ENCODE data around the gene MVD.

MVD gene

DNA sequence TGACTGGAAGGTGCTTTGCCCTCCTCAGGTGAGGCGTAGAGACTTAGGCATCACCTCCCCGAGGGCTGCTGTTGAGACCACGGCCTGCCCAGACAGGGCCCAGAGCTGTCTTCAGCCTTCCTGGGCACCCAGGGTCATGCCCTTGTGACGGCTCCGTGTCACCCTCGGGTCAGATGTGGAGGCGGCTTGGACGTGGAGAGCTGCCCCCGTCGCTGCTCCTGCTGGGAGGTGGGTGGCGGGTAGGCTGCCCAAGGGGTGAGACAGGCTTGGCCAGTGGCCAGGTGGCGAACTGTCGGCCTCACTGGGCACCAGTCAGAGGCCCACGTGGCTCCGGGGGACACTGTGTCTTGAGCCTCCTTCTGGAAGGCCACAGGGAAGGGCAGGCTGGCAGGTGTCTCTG is 32.3 kb upstream of the MVD start:
- no peak overlapping the region for H3K4me3 ChIP-seq (ENCODE audit: low read depth, low read length)
- TF ChIP-seq, protein P1, sequence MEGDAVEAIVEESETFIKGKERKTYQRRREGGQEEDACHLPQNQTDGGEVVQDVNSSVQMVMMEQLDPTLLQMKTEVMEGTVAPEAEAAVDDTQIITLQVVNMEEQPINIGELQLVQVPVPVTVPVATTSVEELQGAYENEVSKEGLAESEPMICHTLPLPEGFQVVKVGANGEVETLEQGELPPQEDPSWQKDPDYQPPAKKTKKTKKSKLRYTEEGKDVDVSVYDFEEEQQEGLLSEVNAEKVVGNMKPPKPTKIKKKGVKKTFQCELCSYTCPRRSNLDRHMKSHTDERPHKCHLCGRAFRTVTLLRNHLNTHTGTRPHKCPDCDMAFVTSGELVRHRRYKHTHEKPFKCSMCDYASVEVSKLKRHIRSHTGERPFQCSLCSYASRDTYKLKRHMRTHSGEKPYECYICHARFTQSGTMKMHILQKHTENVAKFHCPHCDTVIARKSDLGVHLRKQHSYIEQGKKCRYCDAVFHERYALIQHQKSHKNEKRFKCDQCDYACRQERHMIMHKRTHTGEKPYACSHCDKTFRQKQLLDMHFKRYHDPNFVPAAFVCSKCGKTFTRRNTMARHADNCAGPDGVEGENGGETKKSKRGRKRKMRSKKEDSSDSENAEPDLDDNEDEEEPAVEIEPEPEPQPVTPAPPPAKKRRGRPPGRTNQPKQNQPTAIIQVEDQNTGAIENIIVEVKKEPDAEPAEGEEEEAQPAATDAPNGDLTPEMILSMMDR (IDR thresholded peaks at IDR 0.05; ENCODE audit: low read depth, low read length): no peak

DNA sequence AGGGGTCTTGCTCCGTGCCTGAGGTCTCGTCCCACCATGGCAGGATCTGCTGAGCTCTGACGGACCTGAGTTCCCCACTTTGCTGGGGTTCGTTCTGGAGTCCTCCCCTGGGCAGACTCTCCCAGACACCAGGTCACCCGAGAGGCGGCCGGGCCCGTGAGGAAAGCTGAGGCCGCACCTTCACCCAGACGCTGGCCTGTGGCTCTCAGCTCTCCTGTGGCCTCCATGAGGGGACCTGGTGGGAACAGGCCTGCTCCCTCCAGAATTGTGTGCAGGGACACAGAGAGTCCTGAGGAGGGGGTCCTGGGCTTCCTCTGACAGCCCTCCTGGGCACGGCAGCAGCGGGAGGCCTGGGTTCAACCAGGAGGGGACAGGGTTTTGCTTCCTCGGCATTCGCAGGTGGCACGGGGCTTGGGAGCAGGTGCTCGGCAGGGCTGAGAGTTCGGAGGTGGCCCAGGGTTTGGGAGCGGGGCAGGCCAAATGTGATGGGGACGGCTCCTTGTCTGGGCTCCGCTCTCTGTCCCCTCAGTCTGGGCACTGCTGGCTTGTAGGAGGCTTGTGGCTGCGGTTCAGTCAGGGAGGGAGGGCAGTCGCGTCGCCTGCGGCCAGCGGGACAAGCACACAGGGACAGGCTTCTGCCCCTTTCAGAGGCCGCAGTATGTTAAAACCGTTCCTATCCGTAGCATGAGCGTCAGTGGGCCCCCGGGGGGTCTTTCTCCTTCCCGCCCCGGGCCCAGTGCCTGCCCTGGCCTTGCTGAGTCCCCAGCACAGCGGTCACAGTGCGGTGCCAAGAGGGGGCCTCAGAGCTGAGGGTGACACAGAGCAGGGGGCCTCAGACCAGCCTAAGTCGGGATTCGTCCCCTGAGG is 31.6 kb upstream of the MVD start:
- TF ChIP-seq, protein P1 (IDR thresholded peaks at IDR 0.05; ENCODE audit: low read depth, low read length): no peak
- no peak overlapping the region for H3K4me3 ChIP-seq (ENCODE audit: low read depth, low read length)

DNA sequence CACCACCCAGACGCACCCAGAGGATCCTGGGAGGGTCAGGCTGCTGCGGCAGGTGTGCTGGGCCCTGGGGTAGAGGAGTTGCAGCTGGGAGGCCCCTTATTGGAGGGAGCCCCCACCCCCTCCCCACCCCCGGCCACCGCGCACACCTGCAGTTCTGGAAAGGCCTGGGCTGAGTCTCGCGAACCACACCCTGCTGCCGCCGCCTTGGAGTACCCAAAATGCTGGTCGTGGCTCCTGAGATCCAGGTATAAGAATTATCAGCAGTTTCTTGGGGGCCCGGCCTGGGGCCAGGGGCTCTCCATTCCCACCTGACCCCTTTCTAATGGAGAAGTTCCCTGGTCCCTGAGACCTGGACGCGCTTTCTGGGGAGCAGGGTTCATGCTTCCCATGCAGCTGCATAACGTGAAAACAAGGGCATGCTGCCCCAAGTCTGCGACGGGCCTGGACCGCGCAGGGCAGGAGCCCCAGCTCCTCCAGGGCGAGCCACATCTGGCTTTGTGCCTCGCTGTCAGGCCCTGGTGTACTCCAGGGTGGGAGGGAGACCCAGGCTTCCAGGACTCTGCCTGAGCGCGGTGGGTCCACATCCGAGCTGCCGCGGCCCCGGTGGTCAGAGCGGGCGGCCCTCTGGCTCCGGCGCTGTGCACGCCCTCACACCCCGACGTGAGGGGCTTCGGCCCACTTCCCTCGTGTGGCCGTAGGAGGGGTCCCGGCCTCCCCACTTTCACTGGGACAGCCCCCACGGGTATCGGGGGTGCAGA is 30.7 kb upstream of the MVD start:
- TF ChIP-seq, protein P1 (IDR thresholded peaks at IDR 0.05; ENCODE audit: low read depth, low read length): no peak
- H3K4me3 ChIP-seq (ENCODE audit: low read depth, low read length): no peak overlapping the region

DNA sequence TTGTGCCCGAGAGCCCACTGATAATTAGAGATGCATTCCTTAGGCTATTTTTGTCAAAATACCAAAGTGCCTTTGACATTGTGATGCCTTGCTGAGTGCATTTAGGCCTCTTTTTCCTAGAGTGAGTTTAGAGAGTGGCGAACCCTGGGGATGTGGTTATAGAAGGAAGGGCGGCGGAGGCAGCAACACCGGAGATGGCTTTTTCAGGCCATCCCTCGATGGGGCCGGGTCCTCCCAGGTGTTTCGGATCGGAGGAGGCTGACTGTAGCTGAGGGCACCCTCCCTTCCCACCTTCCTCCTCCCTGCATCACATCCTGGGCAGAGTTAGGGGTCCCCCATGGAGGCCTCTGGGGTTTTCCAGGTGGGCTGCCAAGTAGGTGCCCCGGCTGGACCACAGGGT is 30.0 kb upstream of the MVD start:
- H3K4me3 ChIP-seq (ENCODE audit: low read depth, low read length): no peak overlapping the region
- TF ChIP-seq, protein P1 (IDR thresholded peaks at IDR 0.05; ENCODE audit: low read depth, low read length): no peak

DNA sequence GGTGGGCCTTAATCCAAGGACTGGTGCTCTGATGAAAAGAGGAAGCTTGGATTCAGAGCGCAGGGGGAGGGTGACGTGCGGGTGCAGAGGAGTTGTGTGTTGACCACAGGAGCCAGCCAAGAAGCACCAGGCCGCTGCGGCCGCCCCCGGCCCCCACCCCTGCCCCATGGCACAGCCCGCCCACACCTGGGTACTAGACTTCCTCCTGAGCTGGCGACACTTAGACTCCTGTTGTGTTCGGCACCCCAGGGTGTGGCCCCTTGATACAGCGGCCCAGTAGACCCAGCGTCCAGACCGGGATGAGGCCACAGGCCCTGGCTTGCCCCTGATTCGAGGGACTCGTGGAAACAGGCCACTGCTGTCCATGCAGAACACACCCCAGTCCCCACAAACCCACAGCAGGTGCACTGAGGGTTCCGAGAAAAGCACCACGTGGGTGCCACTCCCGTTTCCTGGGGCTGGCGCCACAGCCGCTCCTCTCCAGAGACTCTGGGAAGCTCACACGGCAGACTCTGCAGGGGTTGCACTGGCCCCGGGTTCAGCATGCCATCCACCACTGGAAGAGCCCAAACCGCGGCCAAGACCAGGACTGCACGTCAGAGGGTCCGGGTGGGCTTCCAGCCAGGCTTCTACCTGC is 29.2 kb upstream of the MVD start:
- TF ChIP-seq, protein P1 (IDR thresholded peaks at IDR 0.05; ENCODE audit: low read depth, low read length): no peak

DNA sequence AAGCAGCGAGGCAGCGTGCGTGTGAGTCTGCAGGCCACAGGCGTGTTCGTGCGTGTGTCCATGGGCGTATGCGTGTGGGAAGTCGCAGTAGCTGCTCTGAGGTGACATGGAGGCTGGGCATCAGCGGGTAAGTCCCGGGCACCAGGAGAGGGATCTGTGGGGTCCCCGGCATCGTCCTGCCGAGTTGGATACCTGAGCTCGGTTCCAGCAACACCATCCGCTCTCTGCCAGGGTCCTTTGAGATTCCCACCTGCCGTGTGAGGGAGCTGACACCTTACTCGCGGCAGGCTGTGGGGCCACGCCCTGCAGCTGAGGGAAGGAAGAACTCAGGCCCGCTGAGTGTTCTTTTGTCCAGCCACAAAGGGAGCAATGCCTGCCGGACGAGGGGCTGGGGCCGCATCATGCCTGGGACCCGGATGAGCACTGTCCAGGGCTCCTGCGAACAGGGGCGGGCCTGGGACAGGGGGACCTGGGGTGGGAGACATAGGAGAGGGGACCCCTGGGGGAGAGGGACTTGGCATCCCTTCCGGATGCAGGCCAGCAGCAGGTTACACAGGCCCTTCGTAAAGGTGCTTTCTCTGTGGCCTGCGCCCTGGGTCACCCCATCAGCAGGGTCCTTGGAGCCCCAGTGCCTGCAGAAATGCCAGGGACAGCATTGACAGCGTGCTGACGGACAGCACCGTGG is 28.4 kb upstream of the MVD start:
- TF ChIP-seq, protein P1 (IDR thresholded peaks at IDR 0.05; ENCODE audit: low read depth, low read length): no peak
- H3K4me3 ChIP-seq (ENCODE audit: low read depth, low read length): no peak overlapping the region

More for the DNA sequence above, 29.2 kb upstream of the MVD start:
- no peak overlapping the region for H3K4me3 ChIP-seq (ENCODE audit: low read depth, low read length)
